Measurements from ENCODE around the gene THSD4. TPM values are rescaled to one million over a fixed set of nuclear protein-coding genes. Genes with fewer than 3 reads are reported as not detected.

THSD4 gene
- total RNA-seq, 4 donors from 2014 or later: 16.6 to 25.3 (median 24.1) TPM

DNA sequence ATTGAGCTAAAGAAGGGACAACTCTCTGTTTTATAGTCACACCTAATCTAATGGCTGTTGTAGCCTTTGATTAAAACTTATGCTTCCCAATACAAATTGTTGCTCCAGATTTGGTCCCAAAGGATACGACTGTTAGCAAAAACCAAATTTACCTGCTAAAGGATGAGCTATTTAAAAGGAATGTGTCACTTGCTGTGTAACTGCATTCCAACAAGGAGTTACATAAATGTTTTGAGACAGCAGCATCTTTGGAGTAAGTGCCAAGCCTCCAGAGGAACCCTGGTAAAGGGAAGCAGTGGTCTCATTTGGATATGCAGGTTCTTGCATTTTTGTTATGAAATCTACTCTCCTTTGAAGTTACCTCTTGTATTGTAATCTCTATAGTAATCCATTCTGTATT lies 233.3 kb downstream of the THSD4 start:
- Histone ChIP-seq H3K9me3 (no peaks in the 10 kb centered on the region), H3K36me3 (no peaks in the 10 kb centered on the region), H3K27me3 (no peaks in the 10 kb centered on the region), H3K4me1 (peaks cover 4% of the 10 kb centered on the region), H3K27ac (no peak overlapping the region), H3K4me3 (no peak overlapping the region)
- no peak for DNase-seq (ENCODE audit: low spot score in 2 of 2)
- 65% methylated on average over 1 of the region's 1 CpG for WGBS
- TF ChIP-seq POLR2AphosphoS5 (IDR thresholded peaks at IDR 0.05) (no peak), POLR2A (IDR thresholded peaks at IDR 0.05) (no peak), EP300 (IDR thresholded peaks at IDR 0.05) (no peak)
- TF ChIP-seq, protein P1, sequence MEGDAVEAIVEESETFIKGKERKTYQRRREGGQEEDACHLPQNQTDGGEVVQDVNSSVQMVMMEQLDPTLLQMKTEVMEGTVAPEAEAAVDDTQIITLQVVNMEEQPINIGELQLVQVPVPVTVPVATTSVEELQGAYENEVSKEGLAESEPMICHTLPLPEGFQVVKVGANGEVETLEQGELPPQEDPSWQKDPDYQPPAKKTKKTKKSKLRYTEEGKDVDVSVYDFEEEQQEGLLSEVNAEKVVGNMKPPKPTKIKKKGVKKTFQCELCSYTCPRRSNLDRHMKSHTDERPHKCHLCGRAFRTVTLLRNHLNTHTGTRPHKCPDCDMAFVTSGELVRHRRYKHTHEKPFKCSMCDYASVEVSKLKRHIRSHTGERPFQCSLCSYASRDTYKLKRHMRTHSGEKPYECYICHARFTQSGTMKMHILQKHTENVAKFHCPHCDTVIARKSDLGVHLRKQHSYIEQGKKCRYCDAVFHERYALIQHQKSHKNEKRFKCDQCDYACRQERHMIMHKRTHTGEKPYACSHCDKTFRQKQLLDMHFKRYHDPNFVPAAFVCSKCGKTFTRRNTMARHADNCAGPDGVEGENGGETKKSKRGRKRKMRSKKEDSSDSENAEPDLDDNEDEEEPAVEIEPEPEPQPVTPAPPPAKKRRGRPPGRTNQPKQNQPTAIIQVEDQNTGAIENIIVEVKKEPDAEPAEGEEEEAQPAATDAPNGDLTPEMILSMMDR (IDR thresholded peaks at IDR 0.05): no peak

GRCh38 chr15:71349336-71349735 lies 234.1 kb downstream of the THSD4 start:
- DNase-seq (ENCODE audit: low spot score in 2 of 2): no peak
- Histone ChIP-seq H3K27me3 (no peaks in the 10 kb centered on the region), H3K4me1 (peaks cover 6% of the 10 kb centered on the region), H3K4me3 (no peak overlapping the region), H3K9me3 (no peaks in the 10 kb centered on the region), H3K27ac (no peak overlapping the region), H3K36me3 (no peaks in the 10 kb centered on the region)
- 89% methylated on average over 4 of the region's 4 CpGs for WGBS
- TF ChIP-seq, protein P1 (IDR thresholded peaks at IDR 0.05): no peak
- no peak for TF ChIP-seq POLR2A (IDR thresholded peaks at IDR 0.05)
- no peak for TF ChIP-seq POLR2AphosphoS5 (IDR thresholded peaks at IDR 0.05)
- no peak for TF ChIP-seq EP300 (IDR thresholded peaks at IDR 0.05)

- Histone ChIP-seq H3K27me3 (no peaks in the 10 kb centered on the region), H3K4me1 (peaks cover 12% of the 10 kb centered on the region), H3K9me3 (no peaks in the 10 kb centered on the region), H3K36me3 (no peaks in the 10 kb centered on the region), H3K4me3 (no peak overlapping the region), H3K27ac (no peak overlapping the region)
- no peak for TF ChIP-seq EP300 (IDR thresholded peaks at IDR 0.05)
- TF ChIP-seq, protein P1 (IDR thresholded peaks at IDR 0.05): no peak
- TF ChIP-seq POLR2AphosphoS5 (IDR thresholded peaks at IDR 0.05): no peak
- TF ChIP-seq POLR2A (IDR thresholded peaks at IDR 0.05): no peak
- DNase-seq (ENCODE audit: low spot score in 2 of 2): no peak
- WGBS: 83% methylated on average over 7 of the region's 7 CpGs
These were observed 234.7 kb downstream of the THSD4 start for GRCh38 chr15:71349736-71350526.

GRCh38 chr15:71350622-71351378 lies 235.5 kb downstream of the THSD4 start:
- 81% methylated on average over 7 of the region's 7 CpGs for WGBS
- no peaks in the 10 kb centered on the region for H3K27me3 ChIP-seq
- no peak for DNase-seq (ENCODE audit: low spot score in 2 of 2)
- peaks cover 13% of the 10 kb centered on the region for H3K4me1 ChIP-seq
- H3K27ac ChIP-seq: no peak overlapping the region
- no peak for TF ChIP-seq POLR2A (IDR thresholded peaks at IDR 0.05)
- no peak for TF ChIP-seq POLR2AphosphoS5 (IDR thresholded peaks at IDR 0.05)
- TF ChIP-seq, protein P1 (IDR thresholded peaks at IDR 0.05): no peak
- no peak for TF ChIP-seq EP300 (IDR thresholded peaks at IDR 0.05)
- no peaks in the 10 kb centered on the region for H3K36me3 ChIP-seq
- no peak overlapping the region for H3K4me3 ChIP-seq
- H3K9me3 ChIP-seq: no peaks in the 10 kb centered on the region

DNA sequence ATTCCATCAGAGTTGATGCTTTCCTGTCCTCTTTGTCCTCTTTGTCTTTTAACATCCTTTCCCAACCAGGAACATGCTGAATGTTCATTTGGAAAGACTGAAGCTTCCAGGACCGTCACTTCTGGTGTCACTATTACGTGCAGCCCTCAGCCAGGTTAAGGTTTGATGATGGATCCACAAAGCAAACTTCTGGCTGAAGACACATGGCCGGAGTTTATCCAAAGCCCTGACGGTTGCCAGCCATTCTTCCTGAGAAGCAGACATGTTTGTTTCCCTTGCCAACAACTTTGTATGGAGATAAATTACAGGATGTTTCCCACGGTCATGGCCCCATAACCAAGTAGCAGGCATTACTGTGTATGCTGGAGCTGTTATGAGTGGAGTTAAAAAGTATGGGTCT lies 236.9 kb downstream of the THSD4 start:
- TF ChIP-seq, protein P1 (IDR thresholded peaks at IDR 0.05): no peak
- no peak for TF ChIP-seq POLR2AphosphoS5 (IDR thresholded peaks at IDR 0.05)
- TF ChIP-seq POLR2A (IDR thresholded peaks at IDR 0.05): no peak
- no peak for TF ChIP-seq EP300 (IDR thresholded peaks at IDR 0.05)
- no peak for DNase-seq (ENCODE audit: low spot score in 2 of 2)
- Histone ChIP-seq H3K27ac (no peak overlapping the region), H3K4me3 (no peak overlapping the region), H3K4me1 (peaks cover 26% of the 10 kb centered on the region), H3K9me3 (no peaks in the 10 kb centered on the region), H3K27me3 (no peaks in the 10 kb centered on the region), H3K36me3 (no peaks in the 10 kb centered on the region)
- WGBS: 84% methylated on average over 5 of the region's 5 CpGs

Data from suprapubic skin (tissue), 4 donors.